GM12872 (cell line): ENCODE measurements around the gene CROCC2.

Experiments used
- TF ChIP-seq, protein P1 (sequence below): IDR thresholded peaks from 3 replicates; pipeline ENCODE4 v1.5.1; 2011; ENCODE audit warnings: low read depth, mild to moderate bottlenecking, low read length, moderate library complexity; ENCODE audit not compliant: insufficient read depth

Gene CROCC2

DNA sequence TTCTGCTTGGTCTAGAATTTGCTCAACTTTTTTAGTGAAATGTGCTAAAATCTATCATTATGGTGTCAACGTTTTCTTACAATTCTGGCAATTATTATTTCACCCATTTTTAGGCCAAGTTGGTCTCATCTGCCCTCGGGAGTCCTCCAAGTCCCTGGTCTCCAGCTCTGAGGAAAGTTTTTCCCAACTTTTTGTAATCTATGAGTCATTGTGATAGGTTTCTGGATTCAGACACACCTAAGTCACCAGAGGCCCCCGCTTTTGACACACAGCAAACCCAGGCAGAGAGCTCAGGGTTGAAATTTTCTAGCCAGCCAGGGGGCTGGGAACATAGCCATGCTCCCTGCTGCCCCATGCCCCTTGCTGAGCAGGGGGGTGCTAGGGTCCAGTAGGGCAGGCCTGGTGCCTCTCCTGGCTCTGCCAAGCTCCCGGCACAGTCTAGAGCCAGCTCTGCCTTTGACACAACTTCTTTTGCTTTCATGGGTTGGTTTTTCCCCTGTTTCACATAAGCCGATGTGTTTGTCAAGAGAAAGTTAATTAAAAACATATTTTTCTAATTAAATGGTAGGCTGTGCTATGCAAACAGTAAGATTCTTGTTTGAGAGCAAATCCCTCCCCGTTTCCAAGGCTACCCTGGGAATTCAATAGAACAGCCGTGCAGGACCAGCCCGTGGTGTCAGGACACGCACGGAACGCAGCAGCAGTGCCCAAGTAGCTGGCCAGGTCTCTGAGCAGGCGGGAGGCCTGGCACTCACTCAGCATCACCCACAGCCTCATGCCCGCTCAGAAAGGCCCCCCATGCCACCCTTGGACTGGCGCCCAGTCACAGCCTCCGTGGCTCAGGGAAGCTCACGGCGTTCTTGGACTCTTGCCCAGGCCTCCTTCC, 66.7 kb downstream of the CROCC2 start:
- TF ChIP-seq, protein P1, sequence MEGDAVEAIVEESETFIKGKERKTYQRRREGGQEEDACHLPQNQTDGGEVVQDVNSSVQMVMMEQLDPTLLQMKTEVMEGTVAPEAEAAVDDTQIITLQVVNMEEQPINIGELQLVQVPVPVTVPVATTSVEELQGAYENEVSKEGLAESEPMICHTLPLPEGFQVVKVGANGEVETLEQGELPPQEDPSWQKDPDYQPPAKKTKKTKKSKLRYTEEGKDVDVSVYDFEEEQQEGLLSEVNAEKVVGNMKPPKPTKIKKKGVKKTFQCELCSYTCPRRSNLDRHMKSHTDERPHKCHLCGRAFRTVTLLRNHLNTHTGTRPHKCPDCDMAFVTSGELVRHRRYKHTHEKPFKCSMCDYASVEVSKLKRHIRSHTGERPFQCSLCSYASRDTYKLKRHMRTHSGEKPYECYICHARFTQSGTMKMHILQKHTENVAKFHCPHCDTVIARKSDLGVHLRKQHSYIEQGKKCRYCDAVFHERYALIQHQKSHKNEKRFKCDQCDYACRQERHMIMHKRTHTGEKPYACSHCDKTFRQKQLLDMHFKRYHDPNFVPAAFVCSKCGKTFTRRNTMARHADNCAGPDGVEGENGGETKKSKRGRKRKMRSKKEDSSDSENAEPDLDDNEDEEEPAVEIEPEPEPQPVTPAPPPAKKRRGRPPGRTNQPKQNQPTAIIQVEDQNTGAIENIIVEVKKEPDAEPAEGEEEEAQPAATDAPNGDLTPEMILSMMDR: no peak

GRCh38 chr2:240974771-240975572, 68.8 kb downstream of the CROCC2 start:
- TF ChIP-seq, protein P1: no peak

GRCh38 chr2:240981280-240981679, 75.1 kb downstream of the CROCC2 start:
- TF ChIP-seq, protein P1: no peak

DNA sequence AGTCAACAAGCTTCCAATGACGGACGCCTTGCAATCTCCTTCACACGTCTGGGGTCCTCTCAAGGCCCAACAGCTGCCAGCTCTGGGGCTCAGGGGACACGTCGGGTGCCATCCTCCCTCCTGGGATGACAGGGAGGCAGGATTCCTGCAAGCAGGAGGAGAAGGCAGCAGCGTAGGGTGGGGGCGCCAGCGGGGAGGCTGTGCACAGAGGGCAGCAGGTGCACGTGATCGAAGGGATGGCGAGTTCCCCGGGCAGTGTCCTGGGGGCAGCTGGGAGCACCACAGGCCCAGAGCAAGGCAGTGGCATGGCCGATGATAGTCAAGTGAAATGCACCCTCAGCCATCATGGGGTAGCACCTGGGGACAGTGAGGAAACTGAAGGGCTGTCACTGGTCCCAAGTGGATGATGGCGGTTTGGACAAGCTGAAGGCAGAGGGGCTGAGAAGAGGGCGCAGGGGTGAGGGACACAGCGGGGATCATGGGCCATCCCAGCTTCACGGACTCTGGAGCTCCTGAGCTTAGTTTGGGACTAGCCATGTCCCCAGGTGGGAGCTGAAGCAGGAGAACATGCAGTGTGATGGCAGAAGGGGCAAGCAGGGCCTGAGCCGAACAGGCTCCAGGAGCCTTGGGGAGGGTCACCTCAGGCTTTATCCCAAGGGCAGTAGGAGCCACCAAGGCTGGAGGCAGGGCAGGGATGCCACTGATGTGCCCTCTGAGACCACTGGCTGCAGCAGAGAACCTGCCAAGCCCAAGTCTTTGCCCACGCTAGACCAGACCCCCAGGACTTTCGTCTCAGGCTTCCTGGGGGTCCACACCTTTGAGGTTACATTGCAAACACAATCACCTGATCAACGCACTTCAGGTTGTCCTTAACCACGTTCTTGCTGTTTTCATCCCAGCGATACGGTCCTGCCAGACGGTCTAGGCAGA, 76.0 kb downstream of the CROCC2 start:
- TF ChIP-seq, protein P1: no peak

GRCh38 chr2:240982821-240983281, 76.7 kb downstream of the CROCC2 start:
- TF ChIP-seq, protein P1: no peak

- TF ChIP-seq, protein P1: peak; percentile 64
These were observed 77.3 kb downstream of the CROCC2 start for GRCh38 chr2:240983361-240983995.
